H1 (cell line): ENCODE measurements around the gene RHBDD1. TPM values are rescaled to one million over a fixed set of nuclear protein-coding genes. Genes with fewer than 3 reads are reported as not detected.

Source experiments
- ATF2 ChIP-seq: IDR thresholded peaks from 2 replicates; pipeline ENCODE4 v1.6.1; 2012; ENCODE audit warnings: low read length, inconsistent platforms
- BCL11A ChIP-seq, 2 experiments: IDR thresholded peaks; one replicate each; pipeline ENCODE4 v1.6.1; 2011; ENCODE audit warnings: low read depth in 2 of 2, low read length in 2 of 2, mild to moderate bottlenecking in 2 of 2
- BRCA1 ChIP-seq: IDR thresholded peaks from 2 replicates; pipeline ENCODE4 v1.6.1; 2012; ENCODE audit warnings: low read depth, low read length, improper control_type of control experiment
- CEBPB ChIP-seq: IDR thresholded peaks from 2 replicates; pipeline ENCODE4 v1.6.1; 2012; ENCODE audit warnings: low read depth, low read length
- CHD1 ChIP-seq: IDR thresholded peaks from 2 replicates; pipeline ENCODE4 v1.6.1; 2012; ENCODE audit warnings: low read depth, low read length, improper control_type of control experiment
- CREB1 ChIP-seq: IDR thresholded peaks from 2 replicates; pipeline ENCODE4 v1.6.1; 2012; ENCODE audit warnings: inconsistent platforms
- CTCF ChIP-seq, 3 experiments: IDR thresholded peaks; 1 replicate in 2 of 3; 2 replicates in 1 of 3; pipeline versions ENCODE4 v1.5.1 to v1.6.1; 2011; ENCODE audit warnings: low read length in 3 of 3, mild to moderate bottlenecking in 3 of 3, inconsistent platforms in 2 of 3, low read depth in 1 of 3, moderate library complexity in 1 of 3; ENCODE audit not compliant: insufficient read depth in 1 of 3; ENCODE audit errors: control extremely low read depth in 1 of 3
- GTF2F1 ChIP-seq: IDR thresholded peaks from 2 replicates; pipeline ENCODE4 v1.6.1; 2012; ENCODE audit warnings: low read depth, low read length, improper control_type of control experiment, borderline replicate concordance
- MAFK ChIP-seq: IDR thresholded peaks from 2 replicates; pipeline ENCODE4 v1.6.1; 2012; ENCODE audit warnings: low read depth, mild to moderate bottlenecking, improper control_type of control experiment, low read length
- MAX ChIP-seq: IDR thresholded peaks from 2 replicates; pipeline ENCODE4 v1.6.1; 2012; ENCODE audit warnings: inconsistent platforms
- NRF1 ChIP-seq: IDR thresholded peaks from 2 replicates; pipeline ENCODE4 v1.6.1; 2011; ENCODE audit warnings: mild to moderate bottlenecking, low read depth, low read length, improper control_type of control experiment
- PHF8 ChIP-seq: fragments of 200-600 bp; sonication (generic); conservative IDR thresholded peaks from 2 replicates; pipeline ENCODE4 v1.7.1; 2012; ENCODE audit warnings: low read depth, mild to moderate bottlenecking, inconsistent platforms, low read length, moderate library complexity
- POLR2A ChIP-seq, 2 experiments: IDR thresholded peaks; 1 replicate in 1 of 2; 2 replicates in 1 of 2; pipeline ENCODE4 v1.6.1; 2011; ENCODE audit warnings: low read depth in 2 of 2, low read length in 2 of 2, mild to moderate bottlenecking in 2 of 2; ENCODE audit errors: control extremely low read depth in 1 of 2
- RAD21 ChIP-seq, 2 experiments: IDR thresholded peaks in 1 of 2; conservative IDR thresholded peaks in 1 of 2; 2 replicates each; pipeline ENCODE4 v1.6.1; 2011; ENCODE audit warnings: low read depth in 2 of 2, low read length in 2 of 2, improper control_type of control experiment in 1 of 2, inconsistent platforms in 1 of 2, mild to moderate bottlenecking in 1 of 2, moderate library complexity in 1 of 2
- RNF2 ChIP-seq: fragments of 200-900, 300-1000 bp; sonication (generic); IDR thresholded peaks from 2 replicates; pipeline ENCODE4 v1.7.1; 2016; ENCODE audit warnings: borderline replicate concordance, low read depth, mild to moderate bottlenecking, antibody characterized with exemption, low read length; ENCODE audit not compliant: poor library complexity, severe bottlenecking; ENCODE audit errors: missing control alignments
- SP4 ChIP-seq: IDR thresholded peaks from 2 replicates; pipeline ENCODE4 v1.6.1; 2012; ENCODE audit warnings: low read length, inconsistent platforms
- TBP ChIP-seq: IDR thresholded peaks from 2 replicates; pipeline ENCODE4 v1.6.1; 2011; ENCODE audit warnings: low read depth, low read length, improper control_type of control experiment
- TEAD4 ChIP-seq: IDR thresholded peaks from 2 replicates; pipeline ENCODE4 v1.6.1; 2012; ENCODE audit warnings: low read depth, low read length, inconsistent platforms, mixed read lengths
- USF2 ChIP-seq: IDR thresholded peaks from 2 replicates; pipeline ENCODE4 v1.6.1; 2011; ENCODE audit warnings: low read length, improper control_type of control experiment
- YY1 ChIP-seq: IDR thresholded peaks from 2 replicates; pipeline ENCODE4 v1.6.1; 2011; ENCODE audit warnings: low read depth, mild to moderate bottlenecking, low read length
- polyA plus RNA-seq, 7 experiments: library from polyadenylated mRNA; depleted of rRNA in 3 of 7; stranded (reverse) in 5 of 7; unstranded in 2 of 7; fragments of >200 nt in 5 of 7; fragments of 200-250 nt in 2 of 7; gene quantifications; 1 replicate in 5 of 7; 2 replicates in 1 of 7; 4 replicates in 1 of 7; pipeline versions ENCODE4 v1.2.1 to v1.2.3, GENCODE V29; 2011 to 2013; ENCODE audit warnings: missing spikeins in 2 of 7, mixed read lengths in 2 of 7
- total RNA-seq: library from RNA; stranded (reverse); fragmentation: NEBNext Ultra II Directional; extraction: Animal tissue kit (Norgen Biotek cat#: 25700); gene quantifications from 2 replicates; pipeline ENCODE4 v1.2.1, GENCODE V29; 2021

The RHBDD1 gene
- total and polyA plus RNA-seq, 2 of the 8 experiments (the other 6 are each of a cell fraction or from before 2014, with no cell fraction given) = 10.5 to 23.1 TPM

- peak; percentile 68 for TF ChIP-seq USF2
- TF ChIP-seq MAX = peak; percentile 100
- TF ChIP-seq BRCA1 = no peak
- no peak for TF ChIP-seq CTCF (IDR thresholded peaks at IDR 0.05; ENCODE audit: control extremely low read depth in 1 of 3, insufficient read depth in 1 of 3, low read depth in 1 of 3, low read length in 3 of 3)
- no peak for TF ChIP-seq NRF1
- peak; percentile 53 for TF ChIP-seq RNF2
- no peak for TF ChIP-seq BCL11A (IDR thresholded peaks at IDR 0.05; ENCODE audit: low read depth in 2 of 2, low read length in 2 of 2)
- peak; percentile 82 for TF ChIP-seq ATF2
- TF ChIP-seq CREB1 = no peak
- no peak for TF ChIP-seq MAFK
- 0 out of 2 replicates have a peak, but pooled peaks have one; percentile 38 for TF ChIP-seq CHD1
- TF ChIP-seq CEBPB = no peak
- peak; percentile 4 to 22; a peak in 2 of 4 replicates for TF ChIP-seq RAD21 (IDR thresholded peaks at IDR 0.05 in 1 of 2, conservative IDR thresholded peaks at IDR 0.05 in 1 of 2; ENCODE audit: low read depth in 2 of 2, low read length in 2 of 2)
- peak; percentile 85 for TF ChIP-seq TEAD4
- peak; percentile 75 for TF ChIP-seq YY1
- no peak for TF ChIP-seq SP4
- TF ChIP-seq GTF2F1 = 0 out of 2 replicates have a peak, but pooled peaks have one; percentile 43
- TF ChIP-seq POLR2A (IDR thresholded peaks at IDR 0.05; ENCODE audit: control extremely low read depth in 1 of 2, low read depth in 2 of 2, low read length in 2 of 2) = no peak
- no peak for TF ChIP-seq PHF8
- TF ChIP-seq TBP = peak; percentile 36; the same call in 1 of the 2 replicates
Observed at GRCh38 chr2:226791056-226791486, 44.8 kb upstream of the RHBDD1 start (continued).
